KMS-11 (cell line): ENCODE data around the gene SF3B6.

Source experiments
- H2AFZ ChIP-seq: fragments of 200-600 bp; sonication (generic); 2 replicates; pipeline ENCODE4 v1.6.1; 2016; ENCODE audit warnings: antibody characterized with exemption, mixed run types, low read depth
- H3K27ac ChIP-seq: fragments of 200-600 bp; sonication (generic); 2 replicates; pipeline ENCODE4 v1.6.1; 2016; ENCODE audit warnings: mild to moderate bottlenecking, mixed run types
- H3K27me3 ChIP-seq: fragments of 200-600 bp; sonication (generic); 2 replicates; pipeline ENCODE4 v1.6.1; 2017; ENCODE audit warnings: mild to moderate bottlenecking, low read depth, mixed run types, moderate library complexity; ENCODE audit not compliant: insufficient read depth
- H3K36me3 ChIP-seq: fragments of 200-600 bp; sonication (generic); 2 replicates; pipeline ENCODE4 v1.6.1; 2017; ENCODE audit warnings: mild to moderate bottlenecking, mixed run types; ENCODE audit not compliant: insufficient read depth
- H3K4me1 ChIP-seq: fragments of 200-600 bp; sonication (generic); 2 replicates; pipeline ENCODE4 v1.6.1; 2016; ENCODE audit warnings: mild to moderate bottlenecking, low read depth, mixed run types; ENCODE audit not compliant: poor library complexity, severe bottlenecking
- H3K4me2 ChIP-seq: fragments of 200-600 bp; sonication (generic); 2 replicates; pipeline ENCODE4 v1.7.0; 2016; ENCODE audit warnings: mild to moderate bottlenecking, mixed run types
- H3K4me3 ChIP-seq: fragments of 200-600 bp; sonication (generic); IDR thresholded peaks from 2 replicates; pipeline ENCODE4 v1.6.1; 2017; ENCODE audit warnings: low read depth, low read length, mixed read lengths; ENCODE audit not compliant: insufficient read depth
- H3K79me2 ChIP-seq: fragments of 200-600 bp; sonication (generic); 2 replicates; pipeline ENCODE4 v1.6.1; 2016; ENCODE audit warnings: low read depth, mixed run types; ENCODE audit not compliant: insufficient read depth
- H3K9ac ChIP-seq: fragments of 200-600 bp; sonication (generic); 2 replicates; pipeline ENCODE4 v1.6.1; 2016; ENCODE audit warnings: mild to moderate bottlenecking, mixed run types
- H4K20me1 ChIP-seq: fragments of 200-600 bp; sonication (generic); 2 replicates; pipeline ENCODE4 v1.6.1; 2016; ENCODE audit warnings: mild to moderate bottlenecking, mixed run types; ENCODE audit not compliant: insufficient read depth
- CTCF ChIP-seq: fragments of 200-600 bp; sonication (generic); conservative IDR thresholded peaks from 2 replicates; pipeline ENCODE4 v1.6.1; 2017; ENCODE audit warnings: low read depth, mild to moderate bottlenecking, antibody characterized with exemption, low read length, moderate library complexity, mixed read lengths

The SF3B6 gene

GRCh38 chr2:24054366-24055010 is 21.6 kb downstream of the SF3B6 start:
- no peaks in the 10 kb centered on the region for H3K4me1 ChIP-seq
- no peak overlapping the region for H3K4me3 ChIP-seq
- H3K27me3 ChIP-seq, result no peaks in the 10 kb centered on the region
- H3K27ac ChIP-seq, result no peak overlapping the region
- no peaks in the 10 kb centered on the region for H3K79me2 ChIP-seq
- no peaks in the 10 kb centered on the region for H3K36me3 ChIP-seq
- no peak overlapping the region for H3K4me2 ChIP-seq
- H4K20me1 ChIP-seq, result no peaks in the 10 kb centered on the region
- no peak overlapping the region for H3K9ac ChIP-seq
- no peak overlapping the region for H2AFZ ChIP-seq
- TF ChIP-seq CTCF, result no peak

GRCh38 chr2:24052951-24053350 is 23.2 kb downstream of the SF3B6 start:
- Histone ChIP-seq H3K4me2 (no peak overlapping the region), H2AFZ (no peak overlapping the region), H3K27me3 (no peaks in the 10 kb centered on the region), H3K36me3 (no peaks in the 10 kb centered on the region), H3K27ac (no peak overlapping the region), H3K4me3 (no peak overlapping the region), H4K20me1 (no peaks in the 10 kb centered on the region), H3K9ac (no peak overlapping the region), H3K79me2 (no peaks in the 10 kb centered on the region), H3K4me1 (peaks cover 2% of the 10 kb centered on the region)
- no peak for TF ChIP-seq CTCF

GRCh38 chr2:24051833-24052232 is 24.3 kb downstream of the SF3B6 start:
- Histone ChIP-seq H3K4me2 (no peak overlapping the region), H3K4me3 (no peak overlapping the region), H3K4me1 (peaks cover 7% of the 10 kb centered on the region), H3K79me2 (no peaks in the 10 kb centered on the region), H3K27ac (no peak overlapping the region), H3K27me3 (no peaks in the 10 kb centered on the region), H2AFZ (no peak overlapping the region), H3K9ac (no peak overlapping the region), H3K36me3 (no peaks in the 10 kb centered on the region), H4K20me1 (no peaks in the 10 kb centered on the region)
- TF ChIP-seq CTCF, result no peak

GRCh38 chr2:24050041-24050979 is 25.8 kb downstream of the SF3B6 start:
- H3K9ac ChIP-seq, result no peak overlapping the region
- H3K27me3 ChIP-seq, result no peaks in the 10 kb centered on the region
- H2AFZ ChIP-seq, result no peak overlapping the region
- H3K36me3 ChIP-seq, result no peaks in the 10 kb centered on the region
- no peak overlapping the region for H3K4me3 ChIP-seq
- H3K4me2 ChIP-seq, result no peak overlapping the region
- no peak for TF ChIP-seq CTCF
- no peaks in the 10 kb centered on the region for H3K79me2 ChIP-seq
- no peaks in the 10 kb centered on the region for H4K20me1 ChIP-seq
- H3K4me1 ChIP-seq, result peaks cover 14% of the 10 kb centered on the region
- no peak overlapping the region for H3K27ac ChIP-seq
